Fibroblast of lung (primary cell): ENCODE results near the gene TSPAN5. TPM values are rescaled to one million over a fixed set of nuclear protein-coding genes. Genes with fewer than 3 reads are reported as not detected.

Source experiments
- DNase-seq, 2 donors: peaks; one replicate each; pipeline versions ENCODE4 v3.0.0 to v3.0.0-alpha.2; 2010; ENCODE audit warnings: low read depth in 2 of 2
- H2AFZ ChIP-seq: 2 replicates; pipeline ENCODE4 v1.5.1; 2012; ENCODE audit warnings: low read length, control low read depth, inconsistent platforms
- H3K27ac ChIP-seq: 2 replicates; pipeline ENCODE4 v1.5.1; 2011; ENCODE audit warnings: low read length, control low read depth; ENCODE audit not compliant: insufficient read depth
- H3K27me3 ChIP-seq: 2 replicates; pipeline ENCODE4 v1.5.1; 2011; ENCODE audit warnings: mild to moderate bottlenecking, low read length; ENCODE audit not compliant: control insufficient read depth, insufficient read depth
- H3K36me3 ChIP-seq: 2 replicates; pipeline ENCODE4 v1.5.1; 2011; ENCODE audit warnings: low read length; ENCODE audit not compliant: control insufficient read depth, insufficient read depth
- H3K4me1 ChIP-seq: 2 replicates; pipeline ENCODE4 v1.5.1; 2011; ENCODE audit warnings: low read length; ENCODE audit not compliant: control insufficient read depth, insufficient read depth; ENCODE audit errors: extremely low read depth
- H3K4me2 ChIP-seq: 2 replicates; pipeline ENCODE4 v1.5.1; 2011; ENCODE audit warnings: low read length, control low read depth; ENCODE audit not compliant: insufficient read depth; ENCODE audit errors: extremely low read depth
- H3K4me3 ChIP-seq, 4 experiments: fragments of 200-600 bp in 1 of 4; sonication (generic) in 1 of 4; replicated peaks in 1 of 4; 2 replicates each; pipeline ENCODE4 v1.5.1; 2011 to 2016; ENCODE audit warnings: low read length in 4 of 4, low read depth in 3 of 4, mild to moderate bottlenecking in 3 of 4, control low read depth in 2 of 4, inconsistent platforms in 1 of 4, mixed read lengths in 1 of 4; ENCODE audit not compliant: insufficient read depth in 1 of 4; ENCODE audit errors: control extremely low read depth in 1 of 4
- H3K79me2 ChIP-seq: 2 replicates; pipeline ENCODE4 v1.5.1; 2012; ENCODE audit warnings: mild to moderate bottlenecking, low read length, inconsistent platforms; ENCODE audit not compliant: control insufficient read depth, insufficient read depth
- H3K9ac ChIP-seq: 2 replicates; pipeline ENCODE4 v1.5.1; 2011; ENCODE audit warnings: mild to moderate bottlenecking, low read length, control low read depth; ENCODE audit not compliant: insufficient read depth
- H3K9me3 ChIP-seq: 2 replicates; pipeline ENCODE4 v1.5.1; 2012; ENCODE audit warnings: low read depth, low read length; ENCODE audit not compliant: control insufficient read depth, insufficient read depth
- H4K20me1 ChIP-seq: 2 replicates; pipeline ENCODE4 v1.5.1; 2011; ENCODE audit warnings: low read length; ENCODE audit not compliant: control insufficient read depth, insufficient read depth; ENCODE audit errors: extremely low read depth
- EZH2 ChIP-seq: IDR thresholded peaks from 2 replicates; pipeline ENCODE4 v1.5.1; 2012; ENCODE audit warnings: low read length, control low read depth, mild to moderate bottlenecking; ENCODE audit errors: missing control alignments
- polyA plus RNA-seq, 2 donors: library from polyadenylated mRNA; depleted of rRNA in 1 of 2; stranded (reverse) in 1 of 2; unstranded in 1 of 2; fragments of >200 nt; gene quantifications; 2 replicates each; pipeline ENCODE4 v1.2.1, GENCODE V29; 2011 to 2012; ENCODE audit warnings: missing spikeins in 1 of 2
- total RNA-seq: library from RNA; depleted of rRNA; stranded (reverse); fragments of >200 nt; gene quantifications from 2 replicates; pipeline ENCODE4 v1.2.1, GENCODE V29; 2014
- TF ChIP-seq, protein P1 (sequence below), 2 donors: IDR thresholded peaks in 1 of 2; conservative IDR thresholded peaks in 1 of 2; 1 replicate in 1 of 2; 2 replicates in 1 of 2; pipeline ENCODE4 v1.5.1; 2011 to 2012; ENCODE audit warnings: low read length in 2 of 2, control low read depth in 1 of 2, inconsistent platforms in 1 of 2, low read depth in 1 of 2, mild to moderate bottlenecking in 1 of 2

Gene TSPAN5
- total and polyA plus RNA-seq, 2 donors (not counting 1 experiment from before 2014, with no cell fraction given): 109 to 129 TPM

DNA sequence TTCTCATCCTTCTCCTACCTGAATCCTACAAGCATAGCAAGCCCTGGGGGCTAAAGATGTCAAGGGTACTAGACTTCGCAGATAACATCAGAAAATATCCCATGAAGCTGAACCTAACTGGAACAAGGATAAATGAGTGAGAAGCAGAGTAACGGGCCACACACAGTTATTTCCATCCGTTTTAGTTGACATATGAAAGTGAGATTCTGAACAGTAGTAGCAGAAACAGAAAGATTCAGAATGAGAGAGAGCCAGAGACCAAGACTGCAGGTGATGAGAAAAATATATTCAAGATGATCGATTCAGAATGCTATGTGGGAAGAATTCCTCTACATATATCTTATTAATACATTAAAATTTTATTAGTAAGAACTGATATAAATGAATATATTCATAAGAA is 165.1 kb downstream of the TSPAN5 start:
- Histone ChIP-seq H2AFZ (no peak overlapping the region), H3K9ac (no peak overlapping the region), H3K4me1 (peaks cover 11% of the 10 kb centered on the region), H3K36me3 (peaks cover 3% of the 10 kb centered on the region), H3K4me3 (no peak overlapping the region), H3K27ac (no peak overlapping the region), H3K9me3 (no peaks in the 10 kb centered on the region), H4K20me1 (no peaks in the 10 kb centered on the region), H3K79me2 (peaks cover 16% of the 10 kb centered on the region), H3K4me2 (no peak overlapping the region), H3K27me3 (no peaks in the 10 kb centered on the region)
- DNase-seq: no peak
- TF ChIP-seq EZH2: no peak
- TF ChIP-seq, protein P1, sequence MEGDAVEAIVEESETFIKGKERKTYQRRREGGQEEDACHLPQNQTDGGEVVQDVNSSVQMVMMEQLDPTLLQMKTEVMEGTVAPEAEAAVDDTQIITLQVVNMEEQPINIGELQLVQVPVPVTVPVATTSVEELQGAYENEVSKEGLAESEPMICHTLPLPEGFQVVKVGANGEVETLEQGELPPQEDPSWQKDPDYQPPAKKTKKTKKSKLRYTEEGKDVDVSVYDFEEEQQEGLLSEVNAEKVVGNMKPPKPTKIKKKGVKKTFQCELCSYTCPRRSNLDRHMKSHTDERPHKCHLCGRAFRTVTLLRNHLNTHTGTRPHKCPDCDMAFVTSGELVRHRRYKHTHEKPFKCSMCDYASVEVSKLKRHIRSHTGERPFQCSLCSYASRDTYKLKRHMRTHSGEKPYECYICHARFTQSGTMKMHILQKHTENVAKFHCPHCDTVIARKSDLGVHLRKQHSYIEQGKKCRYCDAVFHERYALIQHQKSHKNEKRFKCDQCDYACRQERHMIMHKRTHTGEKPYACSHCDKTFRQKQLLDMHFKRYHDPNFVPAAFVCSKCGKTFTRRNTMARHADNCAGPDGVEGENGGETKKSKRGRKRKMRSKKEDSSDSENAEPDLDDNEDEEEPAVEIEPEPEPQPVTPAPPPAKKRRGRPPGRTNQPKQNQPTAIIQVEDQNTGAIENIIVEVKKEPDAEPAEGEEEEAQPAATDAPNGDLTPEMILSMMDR (conservative IDR thresholded peaks at IDR 0.05 in 1 of 2, IDR thresholded peaks at IDR 0.05 in 1 of 2; ENCODE audit: low read depth in 1 of 2, low read length in 2 of 2): no peak

DNA sequence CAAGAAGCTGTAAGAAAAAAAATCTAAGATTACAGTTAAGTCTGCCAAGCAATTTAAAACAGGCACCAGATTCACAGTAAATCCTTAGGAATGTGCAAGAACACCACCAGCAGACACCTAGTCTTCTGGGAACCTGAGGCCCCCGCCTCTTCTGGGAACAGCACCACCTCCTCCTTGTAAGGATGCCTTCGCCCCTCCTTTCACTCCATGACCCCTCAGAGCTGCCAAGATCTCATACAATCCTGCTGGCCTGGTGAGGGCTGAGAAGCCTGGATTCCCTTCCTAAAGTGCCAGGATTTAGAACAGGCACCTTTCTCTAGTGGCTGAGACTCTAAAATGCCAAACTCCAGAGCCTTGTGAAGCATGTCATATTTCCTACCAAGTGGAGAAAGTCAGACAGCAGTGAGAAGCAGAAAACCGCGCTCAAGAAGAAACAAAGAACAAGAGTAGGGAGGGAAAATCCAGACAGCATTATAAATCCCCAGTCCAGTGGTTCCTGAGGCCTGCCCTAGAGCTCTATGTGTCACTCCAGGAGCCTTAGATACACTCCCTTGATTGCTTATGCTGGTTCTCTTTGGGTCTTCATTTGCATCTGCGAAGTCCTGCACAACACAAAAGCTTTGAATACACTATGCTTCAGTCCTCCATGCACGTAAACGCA is 166.4 kb downstream of the TSPAN5 start:
- no peak overlapping the region for H3K4me3 ChIP-seq
- peaks cover 3% of the 10 kb centered on the region for H3K36me3 ChIP-seq
- no peak overlapping the region for H2AFZ ChIP-seq
- TF ChIP-seq EZH2: no peak
- TF ChIP-seq, protein P1 (conservative IDR thresholded peaks at IDR 0.05 in 1 of 2, IDR thresholded peaks at IDR 0.05 in 1 of 2; ENCODE audit: low read depth in 1 of 2, low read length in 2 of 2): no peak
- H3K9ac ChIP-seq: no peak overlapping the region
- DNase-seq: peak in 1 of 2 donors; percentile 95
- H4K20me1 ChIP-seq: no peaks in the 10 kb centered on the region
- H3K27me3 ChIP-seq: no peaks in the 10 kb centered on the region
- no peak overlapping the region for H3K4me2 ChIP-seq
- peaks cover 11% of the 10 kb centered on the region for H3K4me1 ChIP-seq
- H3K27ac ChIP-seq: peak overlapping the region; percentile 53
- H3K9me3 ChIP-seq: no peaks in the 10 kb centered on the region
- peaks cover 18% of the 10 kb centered on the region for H3K79me2 ChIP-seq

DNA sequence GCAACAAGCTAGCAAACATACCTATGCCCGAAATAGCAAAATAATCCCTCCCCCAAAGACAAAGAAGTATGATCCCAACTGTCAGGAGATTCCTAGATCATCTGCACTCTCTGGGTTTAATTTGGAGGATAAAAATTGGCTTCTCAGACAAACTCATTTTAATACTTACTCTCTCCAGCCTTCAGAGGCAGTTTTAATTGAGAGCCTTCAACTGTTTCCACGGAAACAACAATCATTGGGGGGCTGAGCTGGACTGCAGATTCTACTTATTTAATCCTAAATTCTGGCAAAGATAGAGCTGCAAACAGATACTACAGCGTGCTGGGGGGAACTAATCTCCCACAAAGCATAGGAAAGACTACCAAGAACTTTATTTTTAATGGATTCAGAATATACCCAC is 168.2 kb downstream of the TSPAN5 start:
- no peaks in the 10 kb centered on the region for H4K20me1 ChIP-seq
- H2AFZ ChIP-seq: no peak overlapping the region
- H3K9me3 ChIP-seq: no peaks in the 10 kb centered on the region
- no peak overlapping the region for H3K9ac ChIP-seq
- no peak overlapping the region for H3K4me2 ChIP-seq
- TF ChIP-seq, protein P1 (conservative IDR thresholded peaks at IDR 0.05 in 1 of 2, IDR thresholded peaks at IDR 0.05 in 1 of 2; ENCODE audit: low read depth in 1 of 2, low read length in 2 of 2): no peak
- no peak for TF ChIP-seq EZH2
- H3K36me3 ChIP-seq: peaks cover 3% of the 10 kb centered on the region
- H3K27me3 ChIP-seq: no peaks in the 10 kb centered on the region
- DNase-seq: no peak
- H3K79me2 ChIP-seq: peaks cover 18% of the 10 kb centered on the region
- peaks cover 11% of the 10 kb centered on the region for H3K4me1 ChIP-seq
- no peak overlapping the region for H3K27ac ChIP-seq
- H3K4me3 ChIP-seq: no peak overlapping the region
